Measurements from ENCODE around the gene BLACAT1. TPM values are rescaled to one million over a fixed set of nuclear protein-coding genes. Genes with fewer than 3 reads are reported as not detected.

Gene BLACAT1
- total and polyA plus RNA-seq, 2 of the 13 experiments (the other 11 are each of a cell fraction or from before 2014, with no cell fraction given): 1.2 to 2.8 TPM

DNA sequence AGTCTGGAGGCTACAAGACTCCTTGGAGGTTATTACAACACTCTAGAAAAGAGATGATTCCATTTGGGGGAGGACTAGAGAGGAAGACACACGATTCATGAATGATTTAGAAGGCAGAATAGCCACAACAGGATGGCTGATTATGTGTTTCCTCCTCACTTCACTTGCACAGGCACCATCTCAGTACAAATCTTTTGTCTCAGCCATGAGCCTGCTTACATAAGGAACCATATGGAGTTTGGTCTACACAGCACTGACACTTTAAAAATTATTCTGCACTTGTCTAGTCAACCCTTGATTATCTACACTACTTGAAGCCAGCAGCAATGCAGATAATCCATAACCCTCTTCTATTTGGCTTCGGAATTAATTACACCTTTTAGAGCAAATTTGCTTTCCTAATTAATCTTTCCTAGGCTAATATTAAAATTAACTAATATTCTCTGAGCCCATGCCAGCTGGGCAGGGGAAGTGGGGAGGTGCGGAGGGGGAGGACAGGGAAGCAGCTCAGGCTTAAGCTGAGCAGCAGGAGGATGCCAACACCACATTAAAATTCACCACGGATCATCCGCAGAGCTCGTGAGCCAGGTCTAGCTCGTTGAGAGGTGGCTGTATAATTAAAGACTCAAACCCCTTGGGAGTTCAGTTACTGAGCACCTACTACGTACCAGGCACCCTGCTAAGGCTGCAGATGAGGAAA is 30.8 kb downstream of the BLACAT1 start:
- intact Hi-C loops (cut with micrococcal nuclease; ENCODE audit: unreplicated experiment): no loop called here
- ChIA-PET CTCF (ENCODE audit: low intra/inter-chr PET ratio, low total read pairs) (no interaction called here), POLR2A (interaction anchor here (1.4 kb wide), 1 partner anchor 17 kb away, joined by 4 read pairs; no protein-coding TSS in a partner anchor)
- H3K4me1 ChIP-seq (ENCODE audit: insufficient read depth, low read length): no peaks in the 10 kb centered on the region
- no peak overlapping the region for H3K27ac ChIP-seq (ENCODE audit: extremely low read length, insufficient read depth, low read length)
- no peak overlapping the region for H3K4me2 ChIP-seq (ENCODE audit: low read depth, low read length)
- DNase-seq (ENCODE audit: low spot score): no peak
- no peaks in the 10 kb centered on the region for H4K20me1 ChIP-seq (ENCODE audit: insufficient read depth, low read length)
- in situ Hi-C loops (cut with HindIII; ENCODE audit: extremely low pct_ligation_motif_present, low pct_unique_long_range_greater_than_20kb): no loop called here
- peaks cover 3 to 59% of the 10 kb centered on the region in 2 experiments; a peak in 4 of 5 replicates for H3K27me3 ChIP-seq (ENCODE audit: control insufficient read depth in 1 of 2, insufficient read depth in 2 of 2, low read length in 2 of 2)
- no peak overlapping the region for H3K9ac ChIP-seq (ENCODE audit: insufficient read depth, low read depth, low read length)
- no peaks in the 10 kb centered on the region for H3K79me2 ChIP-seq (ENCODE audit: insufficient read depth, low read length)
- no peaks in the 10 kb centered on the region for H3K36me3 ChIP-seq (replicated peaks in 1 of 2; ENCODE audit: control insufficient read depth in 1 of 2, insufficient read depth in 2 of 2, low read length in 2 of 2)
- WGBS (ENCODE audit: low lambda C conversion rate): 3% methylated on average over 8 of the region's 8 CpGs
- TF ChIP-seq NR2C2 (CRISPR knock-in tag; IDR thresholded peaks at IDR 0.05; ENCODE audit: borderline replicate concordance) (no peak), MYC (CRISPR knock-in tag; IDR thresholded peaks at IDR 0.05; ENCODE audit: borderline replicate concordance) (no peak), RXRA (CRISPR knock-in tag; IDR thresholded peaks at IDR 0.05) (no peak), YY1 (IDR thresholded peaks at IDR 0.05; ENCODE audit: insufficient read depth, insufficient replicate concordance, low read depth, low read length) (no peak), GPN1 (CRISPR knock-in tag; IDR thresholded peaks at IDR 0.05; ENCODE audit: borderline replicate concordance) (no peak), RBAK (CRISPR knock-in tag; IDR thresholded peaks at IDR 0.05) (no peak), KLF15 (CRISPR knock-in tag; IDR thresholded peaks at IDR 0.05; ENCODE audit: borderline replicate concordance) (no peak), IKZF4 (CRISPR knock-in tag; IDR thresholded peaks at IDR 0.05; ENCODE audit: borderline replicate concordance, low read depth, not compliant biosample characterization) (no peak), ZNF367 (CRISPR knock-in tag; IDR thresholded peaks at IDR 0.05; ENCODE audit: borderline replicate concordance) (no peak), BORCS8-MEF2B (CRISPR knock-in tag; IDR thresholded peaks at IDR 0.05) (no peak), NR2F2 (IDR thresholded peaks at IDR 0.05; ENCODE audit: borderline replicate concordance, low read depth) (no peak), SMC3 (IDR thresholded peaks at IDR 0.05; ENCODE audit: low read length) (no peak), ZNF703 (CRISPR knock-in tag; IDR thresholded peaks at IDR 0.05; ENCODE audit: borderline replicate concordance) (no peak), ZNF20 (CRISPR knock-in tag; IDR thresholded peaks at IDR 0.05) (no peak)
- TF ChIP-seq, protein P1, sequence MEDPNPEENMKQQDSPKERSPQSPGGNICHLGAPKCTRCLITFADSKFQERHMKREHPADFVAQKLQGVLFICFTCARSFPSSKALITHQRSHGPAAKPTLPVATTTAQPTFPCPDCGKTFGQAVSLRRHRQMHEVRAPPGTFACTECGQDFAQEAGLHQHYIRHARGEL (CRISPR knock-in tag; IDR thresholded peaks at IDR 0.05): no peak
- TF ChIP-seq, protein P2, sequence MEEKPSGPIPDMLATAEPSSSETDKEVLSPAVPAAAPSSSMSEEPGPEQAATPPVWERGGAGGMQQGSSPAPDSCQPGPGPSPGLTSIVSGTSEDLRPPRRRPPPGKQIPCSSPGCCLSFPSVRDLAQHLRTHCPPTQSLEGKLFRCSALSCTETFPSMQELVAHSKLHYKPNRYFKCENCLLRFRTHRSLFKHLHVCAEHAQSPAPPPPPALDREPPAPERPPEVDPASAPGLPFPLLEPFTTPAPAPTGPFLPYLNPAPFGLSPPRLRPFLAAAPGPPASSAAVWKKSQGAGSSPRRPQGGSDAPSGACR (CRISPR knock-in tag; IDR thresholded peaks at IDR 0.05): no peak
- no peak for FAIRE-seq
- BruUV-seq (replicated peaks): no TSS peak
- no peaks in the 10 kb centered on the region for H3K9me3 ChIP-seq (ENCODE audit: low read length)
- H3K4me3 ChIP-seq (replicated peaks in 1 of 3; ENCODE audit: insufficient read depth in 1 of 3, low read depth in 2 of 3, low read length in 3 of 3): no peak overlapping the region
- no peak for ATAC-seq
- H2AFZ ChIP-seq (ENCODE audit: low read length): no peak overlapping the region

Data from HepG2 (cell line).